ENCODE results near the gene RPL29. TPM values are rescaled to one million over a fixed set of nuclear protein-coding genes. Genes with fewer than 3 reads are reported as not detected.

Gene RPL29
- total RNA-seq, 1 donor from 2014 or later, result 2,366 TPM

GRCh38 chr3:52019352-52020080 is 23.8 kb upstream of the RPL29 start:
- Histone ChIP-seq H3K4me3 (ENCODE audit: low read depth, low read length) (no peak overlapping the region), H3K36me3 (ENCODE audit: control insufficient read depth, insufficient read depth, low read length) (no peaks in the 10 kb centered on the region), H3K27me3 (ENCODE audit: control insufficient read depth, insufficient read depth, low read length) (no peaks in the 10 kb centered on the region)
- no peak for TF ChIP-seq CTCF (IDR thresholded peaks at IDR 0.05; ENCODE audit: insufficient read depth, low read length, poor library complexity, severe bottlenecking)
- no peak for DNase-seq (ENCODE audit: low read depth)

- Histone ChIP-seq H3K4me3 (ENCODE audit: low read depth, low read length) (no peak overlapping the region), H3K36me3 (ENCODE audit: control insufficient read depth, insufficient read depth, low read length) (no peaks in the 10 kb centered on the region), H3K27me3 (ENCODE audit: control insufficient read depth, insufficient read depth, low read length) (no peaks in the 10 kb centered on the region)
- no peak for TF ChIP-seq CTCF (IDR thresholded peaks at IDR 0.05; ENCODE audit: insufficient read depth, low read length, poor library complexity, severe bottlenecking)
- DNase-seq (ENCODE audit: low read depth), result no peak
These were observed 22.8 kb upstream of the RPL29 start for GRCh38 chr3:52018319-52019000.

- DNase-seq (ENCODE audit: low read depth), result no peak
- no peak overlapping the region for H3K4me3 ChIP-seq (ENCODE audit: low read depth, low read length)
- TF ChIP-seq CTCF (IDR thresholded peaks at IDR 0.05; ENCODE audit: insufficient read depth, low read length, poor library complexity, severe bottlenecking), result no peak
- H3K36me3 ChIP-seq (ENCODE audit: control insufficient read depth, insufficient read depth, low read length), result no peaks in the 10 kb centered on the region
- no peaks in the 10 kb centered on the region for H3K27me3 ChIP-seq (ENCODE audit: control insufficient read depth, insufficient read depth, low read length)
These were observed 21.9 kb upstream of the RPL29 start for GRCh38 chr3:52017586-52017985.

GRCh38 chr3:52015438-52016228 is 19.9 kb upstream of the RPL29 start:
- Histone ChIP-seq H3K4me3 (ENCODE audit: low read depth, low read length) (no peak overlapping the region), H3K27me3 (ENCODE audit: control insufficient read depth, insufficient read depth, low read length) (no peaks in the 10 kb centered on the region), H3K36me3 (ENCODE audit: control insufficient read depth, insufficient read depth, low read length) (no peaks in the 10 kb centered on the region)
- DNase-seq (ENCODE audit: low read depth), result no peak
- TF ChIP-seq CTCF (IDR thresholded peaks at IDR 0.05; ENCODE audit: insufficient read depth, low read length, poor library complexity, severe bottlenecking), result no peak

- peak; percentile 40 for TF ChIP-seq CTCF (IDR thresholded peaks at IDR 0.05; ENCODE audit: insufficient read depth, low read length, poor library complexity, severe bottlenecking)
- H3K36me3 ChIP-seq (ENCODE audit: control insufficient read depth, insufficient read depth, low read length), result no peaks in the 10 kb centered on the region
- H3K4me3 ChIP-seq (ENCODE audit: low read depth, low read length), result no peak overlapping the region
- H3K27me3 ChIP-seq (ENCODE audit: control insufficient read depth, insufficient read depth, low read length), result no peaks in the 10 kb centered on the region
- no peak for DNase-seq (ENCODE audit: low read depth)
These were observed 18.9 kb upstream of the RPL29 start for GRCh38 chr3:52014613-52015012.
